GM19467 (cell line): ENCODE data around the gene FAHD2A.
A peak's percentile ranks its signal among the peaks of the same experiment; 100 is the strongest.
"Not testable (repeated sequence)": the region's sequence is repeated elsewhere in the genome, so short reads cannot be mapped to it uniquely, and the experiment has no call there.

Source experiments
- ATAC-seq: cut with Tn5 transposase; IDR thresholded peaks from one replicate; pipeline ENCODE4 v1.9.1; 2021; ENCODE audit warnings: mild to moderate bottlenecking, moderate library complexity; ENCODE audit not compliant: unreplicated experiment

FAHD2A gene

GRCh38 chr2:95402370-95403203 lies at the start of gene FAHD2A:
Gene FAHD2A (plus strand): TSS chr2:95402708. CDS start chr2:95405559, 2,851 bp downstream.
- peak; percentile 94 for ATAC-seq

DNA sequence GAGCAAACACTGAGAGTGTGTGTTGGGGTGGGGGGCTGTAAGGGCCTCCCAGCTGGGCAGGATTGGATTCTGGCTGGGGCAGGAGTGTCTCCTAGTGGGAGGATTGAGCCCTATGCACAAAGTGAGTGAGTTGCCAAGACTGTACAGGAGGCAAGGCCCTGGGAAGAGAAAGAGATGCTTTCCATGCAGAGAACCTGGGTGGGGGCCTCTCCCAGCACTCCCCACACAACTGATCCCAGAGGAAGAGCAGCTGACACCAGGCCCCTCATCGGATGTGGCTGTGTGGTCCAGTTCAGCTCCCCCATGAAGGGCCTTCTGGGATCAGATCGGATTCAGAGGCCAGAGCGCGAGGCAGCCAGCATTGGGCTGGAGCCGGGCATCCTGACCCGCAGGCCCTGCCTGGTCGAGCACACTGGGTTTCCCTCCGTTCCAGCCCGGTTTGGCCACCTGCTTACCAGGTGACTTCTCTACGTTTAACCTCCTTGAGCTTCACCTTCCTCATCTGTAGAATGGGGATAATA lies 49.4 kb upstream of the FAHD2A start:
- no peak for ATAC-seq

GRCh38 chr2:95353613-95354468 lies 48.7 kb upstream of the FAHD2A start:
- ATAC-seq = no peak

DNA sequence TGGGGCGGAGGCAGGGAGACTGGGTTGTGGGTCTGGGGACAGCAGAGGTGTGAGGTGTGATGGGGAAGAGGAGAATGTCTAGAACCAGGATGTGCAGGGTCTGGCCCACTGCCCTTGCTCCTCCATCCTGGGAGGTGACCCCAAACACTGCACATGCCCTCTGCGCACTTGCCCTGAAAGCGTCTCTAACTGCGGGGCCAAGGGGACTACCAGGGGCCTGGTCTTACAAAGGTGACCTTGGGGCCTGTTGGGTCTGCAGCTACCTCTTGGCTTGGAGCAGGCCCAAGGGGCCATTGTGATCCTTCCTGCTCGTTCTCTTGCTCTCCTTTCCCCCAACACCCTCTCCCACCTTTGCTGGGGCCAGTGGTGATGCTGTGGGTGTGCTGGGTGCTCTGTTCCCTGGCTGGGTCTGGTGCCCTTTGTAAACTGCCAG lies 48.0 kb upstream of the FAHD2A start:
- no peak for ATAC-seq

DNA sequence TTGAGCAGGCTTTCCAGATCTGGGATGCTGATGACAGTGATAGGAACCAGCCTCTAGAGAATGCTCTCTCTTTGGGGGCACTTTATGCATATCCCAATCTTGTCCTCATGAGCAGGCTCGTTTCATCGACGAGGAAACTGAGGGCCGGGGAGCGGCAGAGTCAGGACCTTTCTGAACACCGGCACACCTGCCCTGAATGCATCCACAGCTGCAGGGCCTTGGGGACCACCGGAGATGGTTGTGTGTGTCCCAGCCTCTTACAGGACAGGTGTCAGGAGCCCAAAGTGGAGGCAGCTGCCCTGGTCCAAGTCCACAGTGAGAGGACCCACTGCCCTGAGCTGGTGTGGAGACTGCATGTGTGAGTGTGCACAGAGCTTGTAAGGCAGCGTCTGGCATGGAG lies 47.6 kb upstream of the FAHD2A start:
- no peak for ATAC-seq

- ATAC-seq = not testable (repeated sequence)
Measured at GRCh38 chr2:95355486-95355885, 47.0 kb upstream of the FAHD2A start.

DNA sequence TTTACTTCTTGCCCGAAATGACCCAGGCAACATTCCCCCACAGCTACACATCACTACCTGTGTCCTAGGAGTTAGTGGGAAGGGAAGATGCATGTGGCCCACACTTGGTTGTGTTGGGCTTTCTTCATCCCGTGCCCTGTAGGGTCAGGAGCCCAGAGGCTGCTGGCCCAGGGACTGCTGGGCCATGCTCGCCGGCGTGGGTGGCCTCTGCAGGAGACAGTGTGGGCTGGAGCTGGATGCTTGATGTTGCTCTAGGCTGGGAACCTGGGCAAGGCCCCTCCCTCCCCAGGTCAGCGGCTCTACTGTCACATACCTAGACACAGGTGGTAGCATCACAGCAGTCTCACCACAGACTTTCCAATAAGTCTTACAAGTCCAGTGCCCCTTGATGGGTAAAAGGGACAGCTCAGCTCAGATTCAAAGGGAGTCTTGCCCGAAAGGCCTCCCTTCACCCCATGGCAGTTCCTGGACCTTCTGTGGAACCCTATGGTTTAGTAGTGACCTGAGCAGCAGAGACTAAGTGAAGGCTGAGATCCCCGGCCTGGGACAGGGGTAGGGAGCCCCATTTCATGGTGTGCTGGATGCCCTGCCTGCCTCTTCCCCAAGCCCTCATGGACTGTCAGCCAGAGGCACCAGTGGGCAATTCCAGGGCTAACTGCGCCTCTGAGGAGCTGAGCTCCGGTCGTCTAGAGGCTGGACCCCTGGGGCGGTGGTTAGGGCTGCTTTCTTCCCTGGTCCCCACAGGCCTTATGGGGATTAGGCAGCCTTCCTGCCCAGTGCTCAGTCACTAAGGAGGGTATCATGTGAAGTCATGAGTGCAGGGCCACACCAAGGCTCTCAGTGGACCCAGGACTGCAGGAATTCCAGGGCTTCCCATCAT lies 45.4 kb upstream of the FAHD2A start:
- no peak for ATAC-seq

DNA sequence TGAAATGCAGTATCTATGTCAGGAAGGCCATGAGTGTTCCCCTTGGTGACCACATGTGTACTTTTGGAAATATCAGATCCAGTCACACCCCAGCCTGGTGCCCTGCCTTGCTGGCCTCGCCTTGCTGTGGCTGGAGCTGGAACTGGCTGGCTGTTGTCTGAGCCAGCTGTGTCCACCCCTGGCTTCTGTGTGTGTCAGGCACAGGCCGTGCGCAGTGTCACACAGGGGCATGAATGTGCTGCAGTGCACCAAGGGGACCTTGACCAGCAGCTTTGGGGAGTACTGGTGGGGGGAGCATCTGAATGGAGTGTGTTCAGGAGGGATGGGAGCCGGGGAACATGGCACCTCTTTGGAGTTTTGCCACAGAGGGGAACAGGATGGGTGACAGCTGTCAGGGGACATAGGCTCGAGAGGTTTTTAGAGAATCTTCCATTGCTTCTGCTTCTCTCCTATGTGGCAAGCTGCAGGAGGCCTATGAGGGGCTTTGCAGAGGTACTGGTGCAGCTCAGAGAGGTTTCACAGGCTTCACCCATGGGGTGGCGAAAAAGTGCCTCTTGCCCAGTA lies 44.7 kb upstream of the FAHD2A start:
- ATAC-seq = no peak

DNA sequence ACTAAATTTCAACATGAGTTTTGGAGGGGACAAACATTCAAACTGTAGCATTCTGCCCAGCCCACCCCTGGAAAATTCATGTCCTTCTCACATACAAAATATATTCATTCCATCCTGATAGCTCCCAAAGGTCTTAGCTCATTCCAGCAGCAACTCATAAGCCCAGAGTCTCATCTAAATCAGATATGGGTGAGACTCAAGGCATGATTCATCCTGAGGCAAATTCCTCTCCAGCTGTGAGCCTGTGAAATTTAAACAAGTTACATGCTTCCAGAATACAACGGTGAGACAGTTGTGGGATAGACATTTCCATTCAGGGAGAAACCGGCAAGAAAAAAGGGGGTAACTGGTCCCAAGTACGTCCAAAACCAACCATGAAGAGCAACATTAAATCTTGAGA lies 43.5 kb upstream of the FAHD2A start:
- ATAC-seq = no peak

- no peak for ATAC-seq
Measured at GRCh38 chr2:95359501-95359930, 43.0 kb upstream of the FAHD2A start.

DNA sequence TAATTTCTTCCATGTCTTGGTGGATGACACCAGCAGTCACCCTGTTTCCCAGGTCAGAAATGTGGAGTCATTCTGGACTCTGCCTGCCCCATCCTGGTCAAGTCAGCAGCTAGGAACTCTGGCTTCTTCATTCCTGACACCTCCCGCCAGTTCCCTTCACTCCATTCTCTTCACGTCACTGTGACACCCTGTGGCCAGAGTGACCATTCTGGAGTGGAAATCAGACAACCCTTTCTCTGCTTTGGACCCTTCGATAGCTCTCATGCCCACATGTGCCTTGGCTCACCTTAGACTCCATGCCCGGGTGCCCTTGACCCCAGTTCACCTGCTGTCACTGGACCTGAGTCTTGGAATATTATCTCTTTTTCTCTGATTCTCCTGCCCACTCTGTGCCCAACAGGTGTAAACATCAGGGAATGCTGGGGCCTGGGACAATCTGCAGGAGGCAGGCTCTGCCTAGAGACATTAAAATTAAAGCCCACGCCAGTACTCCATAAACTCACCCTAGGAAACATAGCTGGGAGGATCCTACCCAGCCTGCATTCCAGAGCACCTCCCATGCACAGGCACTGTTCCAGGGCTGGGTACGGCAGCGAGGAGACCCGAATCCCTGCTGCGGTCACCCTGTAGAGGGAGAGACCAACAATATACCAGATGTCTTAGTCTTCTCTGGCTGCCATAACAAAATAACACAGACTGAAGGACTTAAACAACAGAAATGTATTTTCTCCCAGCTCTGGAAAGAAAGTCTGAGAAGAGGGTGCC lies 41.1 kb upstream of the FAHD2A start:
- ATAC-seq = no peak

- ATAC-seq = no peak
Measured at GRCh38 chr2:95362486-95362885, 40.0 kb upstream of the FAHD2A start.

DNA sequence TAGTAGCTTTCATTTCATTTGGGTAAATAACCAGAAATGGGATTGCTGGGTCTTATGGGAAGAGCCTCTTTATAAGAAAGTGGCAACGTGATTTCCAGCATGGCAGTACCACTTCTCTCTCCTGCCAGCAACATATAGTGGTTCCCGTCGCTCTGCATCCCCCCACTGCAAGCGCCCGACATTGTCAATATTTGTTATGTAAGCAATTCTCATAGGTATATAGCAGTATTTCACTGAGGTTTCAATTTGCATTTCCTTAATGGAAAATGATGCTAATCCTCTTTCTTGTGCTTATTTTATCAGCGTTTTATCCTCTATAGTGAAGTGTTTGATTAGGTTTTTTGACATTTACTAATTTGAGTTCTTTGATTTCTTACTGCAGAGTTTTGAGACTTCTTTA lies 36.0 kb upstream of the FAHD2A start:
- ATAC-seq = no peak

- no peak for ATAC-seq
Measured at GRCh38 chr2:95372216-95372829, 30.2 kb upstream of the FAHD2A start.

DNA sequence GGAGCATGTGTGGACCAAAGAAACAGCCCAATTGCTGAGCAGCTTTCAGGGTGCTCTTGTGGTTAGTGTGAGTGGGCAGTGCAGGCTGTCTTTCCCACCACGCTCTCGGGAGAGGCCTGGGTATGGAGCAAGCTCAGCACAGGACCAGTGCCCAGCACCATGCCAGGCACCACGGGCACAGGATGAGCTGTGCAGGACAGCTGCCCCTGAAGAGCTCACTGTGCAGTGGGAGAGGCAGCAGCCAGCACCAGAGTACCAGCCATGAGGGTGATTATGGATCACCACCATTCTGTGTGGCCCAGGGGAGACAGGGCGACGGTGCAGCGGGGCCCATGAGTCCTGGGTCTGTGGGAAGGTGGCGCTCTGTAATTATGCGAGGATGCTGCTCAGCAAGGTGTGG lies 29.7 kb upstream of the FAHD2A start:
- ATAC-seq = no peak

DNA sequence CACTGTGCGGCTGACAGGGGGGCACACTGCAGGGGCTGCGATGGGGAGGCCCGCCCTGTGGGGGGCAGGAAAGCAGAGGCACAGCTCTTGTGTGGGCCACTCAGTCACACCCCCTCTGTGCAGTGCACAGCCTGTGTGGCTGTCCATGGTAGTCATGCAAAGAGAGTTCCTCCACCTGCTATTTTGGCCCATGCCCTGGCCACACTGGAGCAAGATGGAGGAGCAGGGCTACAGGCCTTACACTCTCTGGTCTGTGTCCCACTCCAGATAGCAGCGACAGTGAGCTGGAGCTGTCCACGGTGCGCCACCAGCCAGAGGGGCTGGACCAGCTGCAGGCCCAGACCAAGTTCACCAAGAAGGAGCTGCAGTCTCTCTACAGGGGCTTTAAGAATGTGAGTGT lies 28.5 kb upstream of the FAHD2A start:
- ATAC-seq = no peak

DNA sequence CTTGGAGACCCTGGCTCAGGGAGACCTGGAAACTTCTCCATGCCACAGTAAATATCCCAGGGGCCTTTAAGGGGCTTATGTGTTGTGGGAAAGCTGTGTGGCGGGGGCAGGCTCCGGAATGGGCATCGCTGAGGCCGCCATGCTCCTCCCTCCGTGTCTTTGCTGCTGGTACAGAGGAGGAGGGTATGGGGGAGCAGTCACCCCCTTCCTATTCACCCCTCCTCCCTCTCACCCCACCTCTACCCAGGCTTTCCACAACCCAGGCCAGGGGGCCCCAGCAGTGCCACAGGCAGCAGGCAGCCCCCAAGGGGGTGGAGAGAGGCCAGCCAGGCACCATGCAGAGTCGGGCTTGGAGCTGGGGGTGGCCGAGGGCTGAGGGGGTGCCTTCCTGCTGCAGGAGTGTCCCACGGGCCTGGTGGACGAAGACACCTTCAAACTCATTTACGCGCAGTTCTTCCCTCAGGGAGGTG lies 28.0 kb upstream of the FAHD2A start:
- ATAC-seq = no peak

- ATAC-seq = no peak
Measured at GRCh38 chr2:95374921-95375471, 27.5 kb upstream of the FAHD2A start.
